Activated CD4-positive, alpha-beta T cell treated with anti-CD3 and anti-CD28 coated beads, Interleukin-2, amount 10 ng/mL, durations not matched to agents 24 days and 14 days (primary cell): Measurements from ENCODE around the gene NUDT14. TPM values are rescaled to one million over a fixed set of nuclear protein-coding genes. Genes with fewer than 3 reads are reported as not detected.

Experiments used
- DNase-seq: peaks from one replicate; pipeline ENCODE4 v3.0.0; 2022
- H3K27ac Mint-ChIP-seq: one replicate; pipeline ENCODE4 v1.8.0; 2022; ENCODE audit warnings: mild to moderate bottlenecking, mixed read lengths
- H3K27me3 Mint-ChIP-seq: one replicate; pipeline ENCODE4 v1.8.0; 2022; ENCODE audit warnings: mixed read lengths
- H3K36me3 Mint-ChIP-seq: one replicate; pipeline ENCODE4 v1.8.0; 2022; ENCODE audit warnings: low read depth, mild to moderate bottlenecking, mixed read lengths
- H3K4me1 Mint-ChIP-seq: one replicate; pipeline ENCODE4 v1.8.0; 2021; ENCODE audit warnings: mixed read lengths
- H3K4me3 Mint-ChIP-seq: one replicate; pipeline ENCODE4 v1.8.0; 2022; ENCODE audit warnings: mild to moderate bottlenecking, moderate library complexity, mixed read lengths
- H3K9me3 Mint-ChIP-seq: one replicate; pipeline ENCODE4 v1.8.0; 2021; ENCODE audit warnings: mixed read lengths
- intact Hi-C: fragments of 100-400 bp; cut with micrococcal nuclease; formaldehyde crosslinking; loops from one replicate; pipeline ENCODE4 v1.15.1; 2023
- total RNA-seq: library from RNA; stranded (reverse); gene quantifications from 2 replicates; pipeline ENCODE4 v1.2.3, GENCODE V29; 2022

The NUDT14 gene
- total RNA-seq, 1 donor from 2014 or later, result 8.3 TPM

- Mint-ChIP-seq H3K9me3 (no peaks in the 10 kb centered on the region), H3K27ac (no peak overlapping the region), H3K36me3 (no peaks in the 10 kb centered on the region), H3K27me3 (peaks cover 38% of the 10 kb centered on the region), H3K4me3 (no peak overlapping the region), H3K4me1 (peaks cover 23% of the 10 kb centered on the region)
- no peak for DNase-seq
- intact Hi-C loops, result no loop called here
Observed at GRCh38 chr14:105198588-105198987, 17.5 kb upstream of the NUDT14 start.

GRCh38 chr14:105197211-105197641 is 16.1 kb upstream of the NUDT14 start:
- no peaks in the 10 kb centered on the region for H3K9me3 Mint-ChIP-seq
- intact Hi-C loops, result no loop called here
- DNase-seq, result no peak
- H3K36me3 Mint-ChIP-seq, result no peaks in the 10 kb centered on the region
- no peak overlapping the region for H3K4me3 Mint-ChIP-seq
- no peak overlapping the region for H3K27ac Mint-ChIP-seq
- H3K4me1 Mint-ChIP-seq, result peaks cover 26% of the 10 kb centered on the region
- H3K27me3 Mint-ChIP-seq, result peaks cover 38% of the 10 kb centered on the region

GRCh38 chr14:105196265-105196960 is 15.3 kb upstream of the NUDT14 start:
- H3K4me3 Mint-ChIP-seq, result no peak overlapping the region
- H3K9me3 Mint-ChIP-seq, result no peaks in the 10 kb centered on the region
- H3K36me3 Mint-ChIP-seq, result no peaks in the 10 kb centered on the region
- no peak overlapping the region for H3K27ac Mint-ChIP-seq
- peaks cover 38% of the 10 kb centered on the region for H3K27me3 Mint-ChIP-seq
- intact Hi-C loops, result no loop called here
- no peak for DNase-seq
- H3K4me1 Mint-ChIP-seq, result peaks cover 20% of the 10 kb centered on the region

GRCh38 chr14:105195522-105196264 is 14.6 kb upstream of the NUDT14 start:
- no peak overlapping the region for H3K27ac Mint-ChIP-seq
- H3K9me3 Mint-ChIP-seq, result no peaks in the 10 kb centered on the region
- peaks cover 20% of the 10 kb centered on the region for H3K4me1 Mint-ChIP-seq
- peaks cover 38% of the 10 kb centered on the region for H3K27me3 Mint-ChIP-seq
- H3K36me3 Mint-ChIP-seq, result no peaks in the 10 kb centered on the region
- DNase-seq, result peak; percentile 72
- intact Hi-C loops, result no loop called here
- H3K4me3 Mint-ChIP-seq, result no peak overlapping the region

- H3K4me3 Mint-ChIP-seq, result no peak overlapping the region
- peaks cover 20% of the 10 kb centered on the region for H3K4me1 Mint-ChIP-seq
- H3K27ac Mint-ChIP-seq, result no peak overlapping the region
- peaks cover 33% of the 10 kb centered on the region for H3K27me3 Mint-ChIP-seq
- intact Hi-C loops, result no loop called here
- no peak for DNase-seq
- no peaks in the 10 kb centered on the region for H3K9me3 Mint-ChIP-seq
- H3K36me3 Mint-ChIP-seq, result no peaks in the 10 kb centered on the region
Observed at GRCh38 chr14:105195051-105195450, 13.9 kb upstream of the NUDT14 start.

GRCh38 chr14:105193916-105194782 is 13.0 kb upstream of the NUDT14 start:
- peak; percentile 82 for DNase-seq
- Mint-ChIP-seq H3K36me3 (no peaks in the 10 kb centered on the region), H3K4me1 (peaks cover 20% of the 10 kb centered on the region), H3K9me3 (no peaks in the 10 kb centered on the region), H3K4me3 (no peak overlapping the region), H3K27ac (peak overlapping the region; percentile 39), H3K27me3 (peaks cover 29% of the 10 kb centered on the region)
- intact Hi-C loops, result no loop called here

- H3K4me1 Mint-ChIP-seq, result peaks cover 19% of the 10 kb centered on the region
Observed at GRCh38 chr14:105192866-105193731, 12.0 kb upstream of the NUDT14 start.

GRCh38 chr14:105187935-105188524 is 6.9 kb upstream of the NUDT14 start:
- Mint-ChIP-seq H3K27ac (no peak overlapping the region), H3K9me3 (no peaks in the 10 kb centered on the region), H3K4me1 (peaks cover 2% of the 10 kb centered on the region), H3K27me3 (peaks cover 4% of the 10 kb centered on the region), H3K4me3 (no peak overlapping the region), H3K36me3 (no peaks in the 10 kb centered on the region)
- intact Hi-C loops, result no loop called here
- DNase-seq, result no peak

More at GRCh38 chr14:105192866-105193731, 12.0 kb upstream of the NUDT14 start:
- Mint-ChIP-seq H3K36me3 (no peaks in the 10 kb centered on the region), H3K4me3 (peak overlapping the region; percentile 19), H3K27me3 (peaks cover 24% of the 10 kb centered on the region), H3K9me3 (no peaks in the 10 kb centered on the region), H3K27ac (peak overlapping the region; percentile 51)
- intact Hi-C loops, result no loop called here
- DNase-seq, result peak; percentile 71

GRCh38 chr14:105187116-105187515 is 6.0 kb upstream of the NUDT14 start:
- Mint-ChIP-seq H3K9me3 (no peaks in the 10 kb centered on the region), H3K4me3 (no peak overlapping the region), H3K36me3 (no peaks in the 10 kb centered on the region), H3K27me3 (peaks cover 9% of the 10 kb centered on the region), H3K27ac (no peak overlapping the region), H3K4me1 (peaks cover 5% of the 10 kb centered on the region)
- intact Hi-C loops, result no loop called here
- DNase-seq, result no peak

- intact Hi-C loops, result no loop called here
- peaks cover 6% of the 10 kb centered on the region for H3K4me1 Mint-ChIP-seq
- DNase-seq, result no peak
- no peak overlapping the region for H3K4me3 Mint-ChIP-seq
- peak overlapping the region; percentile 81 for H3K27ac Mint-ChIP-seq
- no peaks in the 10 kb centered on the region for H3K36me3 Mint-ChIP-seq
- peaks cover 10% of the 10 kb centered on the region for H3K27me3 Mint-ChIP-seq
- no peaks in the 10 kb centered on the region for H3K9me3 Mint-ChIP-seq
Observed at GRCh38 chr14:105185973-105186372, 4.9 kb upstream of the NUDT14 start.

- intact Hi-C loops, result no loop called here
- Mint-ChIP-seq H3K36me3 (no peaks in the 10 kb centered on the region), H3K27ac (no peak overlapping the region), H3K9me3 (no peaks in the 10 kb centered on the region), H3K27me3 (peaks cover 10% of the 10 kb centered on the region), H3K4me1 (peaks cover 6% of the 10 kb centered on the region), H3K4me3 (no peak overlapping the region)
- no peak for DNase-seq
Observed at GRCh38 chr14:105185001-105185400, 3.9 kb upstream of the NUDT14 start.

GRCh38 chr14:105184461-105184860 is 3.3 kb upstream of the NUDT14 start:
- peaks cover 6% of the 10 kb centered on the region for H3K4me1 Mint-ChIP-seq
- intact Hi-C loops, result no loop called here
- H3K27ac Mint-ChIP-seq, result no peak overlapping the region
- H3K4me3 Mint-ChIP-seq, result no peak overlapping the region
- no peak for DNase-seq
- peaks cover 10% of the 10 kb centered on the region for H3K27me3 Mint-ChIP-seq
- no peaks in the 10 kb centered on the region for H3K36me3 Mint-ChIP-seq
- H3K9me3 Mint-ChIP-seq, result no peaks in the 10 kb centered on the region
